Body of pancreas (tissue), 4 donors: ENCODE data around the gene IL17RB. TPM values are rescaled to one million over a fixed set of nuclear protein-coding genes. Genes with fewer than 3 reads are reported as not detected.
A peak's percentile ranks its signal among the peaks of the same experiment; 100 is the strongest.

Source experiments
- ATAC-seq: fragments of 150-250 bp; one replicate; pipeline ENCODE4 v1.9.1; 2016
- DNase-seq, 4 donors: peaks; one replicate each; pipeline ENCODE4 v3.0.0-alpha.2; 2019
- H3K27ac ChIP-seq, 4 donors: fragments of 200-600 bp; sonication (generic); 1 replicate in 3 of 4; 2 replicates in 1 of 4; pipeline versions ENCODE4 v1.5.1 to v1.6.1; 2016 to 2019; ENCODE audit warnings: mild to moderate bottlenecking in 1 of 4, mixed read lengths in 1 of 4, moderate library complexity in 1 of 4
- H3K27me3 ChIP-seq, 2 donors: fragments of 200-600 bp; sonication (generic); one replicate each; pipeline ENCODE4 v1.6.0; 2016; ENCODE audit warnings: mild to moderate bottlenecking in 1 of 2
- H3K36me3 ChIP-seq, 2 donors: fragments of 200-600 bp; sonication (generic); replicated peaks in 1 of 2; 2 replicates each; pipeline ENCODE4 v1.5.1; 2016; ENCODE audit warnings: low read depth in 2 of 2; ENCODE audit not compliant: insufficient read depth in 1 of 2
- H3K4me1 ChIP-seq: fragments of 200-600 bp; sonication (generic); one replicate; pipeline ENCODE4 v1.6.0; 2016
- H3K4me3 ChIP-seq, 2 donors: fragments of 200-600 bp; sonication (generic); 1 replicate in 1 of 2; 2 replicates in 1 of 2; pipeline ENCODE4 v1.5.1; 2016 to 2019
- H3K9me3 ChIP-seq, 3 donors: fragments of 200-600 bp; sonication (generic); 1 replicate in 2 of 3; 2 replicates in 1 of 3; pipeline ENCODE4 v1.5.1; 2016
- CTCF ChIP-seq, 7 experiments: fragments of 450-650 bp in 4 of 7; fragments of 200-600 bp in 3 of 7; sonication (generic) in 3 of 7; IDR thresholded peaks; one replicate each; pipeline ENCODE4 v1.5.1; 2016 to 2019; ENCODE audit warnings: antibody characterized with exemption in 7 of 7
- POLR2A ChIP-seq, 3 donors: fragments of 450-650 bp; IDR thresholded peaks; one replicate each; pipeline ENCODE4 v1.6.1; 2016; ENCODE audit warnings: antibody characterized with exemption in 3 of 3, mild to moderate bottlenecking in 2 of 3
- WGBS, 2 donors: methylation state at CpG; one replicate each; pipeline ENCODE4 v1.1.5; 2017; 5-methylcytosine and 5-hydroxymethylcytosine counted together
- intact Hi-C: fragments of 100-400 bp; cut with DNase I; formaldehyde crosslinking; loops from one replicate; pipeline ENCODE4 v1.15.1; 2023
- total RNA-seq, 2 donors: library from RNA; depleted of rRNA; stranded (reverse); fragments of >200 nt; gene quantifications; one replicate each; pipeline ENCODE4 v1.1.0, GENCODE V29; 2016

IL17RB gene
- total RNA-seq, 2 donors from 2014 or later = 16.5 to 17.6 TPM

- peaks cover 21% of the 10 kb centered on the region for H3K4me1 ChIP-seq
- no peak overlapping the region for H3K4me3 ChIP-seq
- no peaks in the 10 kb centered on the region for H3K36me3 ChIP-seq
- WGBS, 2 donors = 74 to 77% methylated on average over 8 to 14 of the region's 14 CpGs
- no peak overlapping the region for H3K27ac ChIP-seq
- TF ChIP-seq POLR2A (IDR thresholded peaks at IDR 0.05) (no peak), CTCF (IDR thresholded peaks at IDR 0.05) (no peak)
- intact Hi-C loops = no loop called here
- no peaks in the 10 kb centered on the region for H3K27me3 ChIP-seq
- ATAC-seq = no peak
- no peaks in the 10 kb centered on the region for H3K9me3 ChIP-seq
- DNase-seq = no peak
Observed at GRCh38 chr3:53804697-53805462, 41.5 kb upstream of the IL17RB start.

DNA sequence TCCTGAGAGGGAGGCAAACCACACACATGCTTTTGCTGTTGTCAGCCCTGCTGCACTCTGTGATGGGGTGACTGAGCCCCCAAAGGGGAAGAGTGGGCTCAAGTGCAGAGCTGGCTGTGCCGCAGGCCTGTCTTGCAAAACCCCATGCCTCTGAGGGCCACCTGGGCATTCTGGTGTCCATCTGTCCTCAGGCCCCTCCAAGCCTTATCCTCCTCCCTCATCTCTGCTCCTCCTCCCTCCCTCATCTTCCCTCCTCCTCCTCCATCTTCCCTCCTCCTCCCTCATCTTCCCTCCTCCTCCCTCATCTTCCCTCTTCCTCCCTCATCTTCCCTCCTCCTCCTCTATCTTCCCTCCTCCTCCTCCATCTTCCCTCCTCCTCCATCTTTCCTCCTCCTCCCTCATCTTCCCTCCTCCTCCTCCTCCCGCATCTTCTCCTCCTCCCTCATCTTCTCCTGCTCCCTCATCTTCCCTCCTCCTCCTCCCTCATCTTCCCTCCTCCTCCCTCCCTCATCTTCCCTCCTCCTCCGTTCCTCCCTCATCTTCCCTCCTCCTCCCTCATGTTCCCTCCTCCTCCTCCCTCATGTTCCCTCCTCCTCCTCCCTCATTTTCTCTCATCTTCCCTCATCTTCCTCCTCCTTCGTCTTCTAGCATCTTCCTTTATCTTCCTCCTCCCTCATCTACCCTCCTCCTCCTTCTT lies 40.8 kb upstream of the IL17RB start:
- DNase-seq (no peak), ATAC-seq (no peak)
- Histone ChIP-seq H3K27ac (peak overlapping the region in 1 of 4 donors; percentile 70), H3K4me3 (no peak overlapping the region), H3K36me3 (no peaks in the 10 kb centered on the region), H3K27me3 (no peaks in the 10 kb centered on the region), H3K9me3 (no peaks in the 10 kb centered on the region), H3K4me1 (peaks cover 21% of the 10 kb centered on the region)
- TF ChIP-seq CTCF (IDR thresholded peaks at IDR 0.05) = no peak
- intact Hi-C loops = no loop called here
- 66 to 77% methylated on average over 4 of the region's 4 CpGs for WGBS, 2 donors

GRCh38 chr3:53806182-53807116 lies 39.9 kb upstream of the IL17RB start:
- H3K4me1 ChIP-seq = peaks cover 21% of the 10 kb centered on the region
- ATAC-seq = peak; percentile 85
- intact Hi-C loops = no loop called here

More at GRCh38 chr3:53806182-53807116, 39.9 kb upstream of the IL17RB start:
- Histone ChIP-seq H3K9me3 (no peaks in the 10 kb centered on the region), H3K36me3 (no peaks in the 10 kb centered on the region), H3K27me3 (no peaks in the 10 kb centered on the region), H3K4me3 (no peak overlapping the region), H3K27ac (peak overlapping the region; percentile 38 to 81 (median 62))
- WGBS, 2 donors = 15 to 44% methylated on average over 9 to 10 of the region's 10 CpGs
- TF ChIP-seq CTCF (IDR thresholded peaks at IDR 0.05) (peak in 3 of 7 experiments; percentile 5 to 20 (median 19)), POLR2A (IDR thresholded peaks at IDR 0.05) (peak in 2 of 3 donors; percentile 36 to 42)
- peak; percentile 44 to 79 (median 70) for DNase-seq
